Measurements from ENCODE around the gene FIGNL2.
"Not testable (repeated sequence)": the region's sequence is repeated elsewhere in the genome, so short reads cannot be mapped to it uniquely, and the experiment has no call there.

FIGNL2 gene, protein sequence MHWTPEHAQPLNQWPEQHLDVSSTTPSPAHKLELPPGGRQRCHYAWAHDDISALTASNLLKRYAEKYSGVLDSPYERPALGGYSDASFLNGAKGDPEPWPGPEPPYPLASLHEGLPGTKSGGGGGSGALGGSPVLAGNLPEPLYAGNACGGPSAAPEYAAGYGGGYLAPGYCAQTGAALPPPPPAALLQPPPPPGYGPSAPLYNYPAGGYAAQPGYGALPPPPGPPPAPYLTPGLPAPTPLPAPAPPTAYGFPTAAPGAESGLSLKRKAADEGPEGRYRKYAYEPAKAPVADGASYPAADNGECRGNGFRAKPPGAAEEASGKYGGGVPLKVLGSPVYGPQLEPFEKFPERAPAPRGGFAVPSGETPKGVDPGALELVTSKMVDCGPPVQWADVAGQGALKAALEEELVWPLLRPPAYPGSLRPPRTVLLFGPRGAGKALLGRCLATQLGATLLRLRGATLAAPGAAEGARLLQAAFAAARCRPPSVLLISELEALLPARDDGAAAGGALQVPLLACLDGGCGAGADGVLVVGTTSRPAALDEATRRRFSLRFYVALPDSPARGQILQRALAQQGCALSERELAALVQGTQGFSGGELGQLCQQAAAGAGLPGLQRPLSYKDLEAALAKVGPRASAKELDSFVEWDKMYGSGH

DNA sequence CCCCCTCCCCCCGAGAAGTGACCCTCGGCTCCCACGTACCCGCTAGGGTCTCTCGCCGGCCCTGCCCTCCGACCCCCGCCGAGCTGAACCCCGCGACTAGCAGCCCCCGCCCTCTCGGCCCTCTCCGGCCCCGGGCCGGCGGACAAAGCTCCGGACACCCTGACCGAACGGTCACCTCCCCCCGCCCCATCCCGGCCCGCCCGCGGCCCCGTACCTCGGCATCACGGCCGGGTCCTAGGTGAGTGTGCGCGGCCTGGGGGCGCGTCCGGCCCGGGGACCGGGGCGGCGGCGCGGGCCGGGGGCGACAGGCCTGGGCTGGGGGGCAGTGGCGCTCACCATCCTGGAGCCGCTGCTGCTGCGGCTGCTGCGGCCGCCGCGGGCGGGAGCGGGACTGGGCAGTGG lies at the start of gene FIGNL2:
Gene FIGNL2 (minus strand): TSS at position 393 of the 402 bp plus-strand sequence. CDS start 26,305 bp downstream, outside the sequence.
- no peak for DNase-seq

DNA sequence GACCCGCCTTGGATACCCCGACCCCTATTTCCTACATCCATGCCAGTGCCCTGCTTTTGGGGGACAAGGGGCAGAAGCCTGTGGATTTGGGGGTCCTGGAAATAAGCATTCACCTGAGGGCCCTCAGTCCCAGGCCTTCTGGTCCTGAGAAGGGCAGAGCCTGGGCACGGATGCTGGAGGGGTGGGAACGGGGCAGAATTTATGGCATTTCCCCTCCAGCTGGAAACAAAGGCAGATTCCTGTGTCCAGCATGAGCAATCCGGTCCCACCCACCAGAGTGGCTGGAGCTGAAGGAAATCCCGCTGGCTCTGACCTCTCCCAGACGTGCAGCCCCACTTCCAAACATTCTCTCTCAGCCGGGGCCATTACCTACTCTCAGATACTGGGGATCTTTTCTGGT lies 48.7 kb upstream of the FIGNL2 start:
- no peak for DNase-seq

DNA sequence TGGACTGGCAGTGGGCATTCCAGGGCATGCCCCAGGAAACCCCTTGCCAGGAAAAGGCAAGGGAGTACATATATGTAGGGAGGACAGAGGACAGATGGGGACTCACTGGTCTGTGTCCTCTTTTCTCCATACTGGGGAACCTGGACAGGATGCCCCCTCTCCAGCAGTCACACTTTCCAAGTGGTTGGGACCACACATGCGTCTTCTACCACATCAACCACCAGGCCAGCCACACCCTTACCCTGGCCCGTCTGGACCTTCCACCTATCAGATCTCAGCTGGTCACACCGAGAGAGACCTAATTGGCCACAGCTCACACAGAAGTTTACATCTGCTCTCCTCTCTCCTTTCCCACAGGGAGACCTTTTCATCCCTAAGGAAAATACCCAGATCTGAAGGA lies 47.7 kb upstream of the FIGNL2 start:
- no peak for DNase-seq

DNA sequence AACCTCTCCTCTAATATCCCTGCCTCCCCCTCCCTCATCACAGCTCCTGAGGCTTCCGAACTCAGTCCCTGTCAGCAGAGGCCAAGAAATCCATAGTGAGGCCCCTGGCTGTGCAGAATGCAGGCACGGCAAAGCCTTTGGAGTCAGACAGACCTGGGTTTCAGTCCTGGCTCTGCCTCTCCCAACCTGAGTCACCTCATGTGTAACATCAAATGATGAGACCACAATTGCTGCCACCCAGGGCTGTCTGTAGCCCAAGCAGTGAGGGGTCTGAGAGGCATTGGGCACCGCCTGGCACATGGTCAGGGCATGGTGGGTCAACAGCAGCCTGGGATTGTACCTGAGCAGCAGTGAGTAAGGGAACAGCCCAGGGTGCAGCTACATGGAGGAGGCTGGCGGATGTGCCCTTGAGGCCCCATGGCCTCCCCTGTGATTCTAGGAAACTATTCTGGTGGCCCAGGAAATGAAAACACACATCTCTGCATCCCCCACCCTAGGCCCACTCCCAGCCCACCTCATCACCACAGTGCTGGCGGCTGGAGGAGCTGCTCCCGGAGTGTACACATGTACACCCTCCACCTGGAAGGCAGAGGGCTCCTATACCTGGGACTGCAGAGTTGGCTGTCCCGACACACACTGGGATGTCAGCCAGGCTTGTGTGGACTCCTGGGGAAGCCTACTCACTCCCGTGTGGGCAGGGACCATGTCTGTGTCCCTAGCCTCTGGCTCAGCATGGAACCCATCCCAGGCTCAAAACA lies 47.0 kb upstream of the FIGNL2 start:
- no peak for DNase-seq

DNA sequence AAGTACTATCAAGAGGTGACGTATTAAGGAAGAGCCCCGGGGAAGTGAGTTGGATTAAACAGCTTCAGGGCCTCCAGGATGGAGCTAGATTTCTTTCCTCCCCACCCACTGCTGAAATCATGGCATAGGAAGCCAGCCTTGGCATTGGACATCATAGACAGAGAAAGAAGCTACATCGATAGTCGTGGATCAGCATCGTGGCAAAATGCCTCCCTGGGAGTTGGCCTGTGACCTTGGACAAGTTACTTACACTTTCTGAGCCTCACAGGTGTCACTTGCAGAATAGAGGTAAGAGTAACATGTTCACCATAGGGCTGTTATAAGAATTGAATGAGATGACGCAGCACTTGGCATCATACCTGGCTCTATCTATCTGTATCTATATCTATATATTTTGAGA lies 45.3 kb upstream of the FIGNL2 start:
- DNase-seq, result no peak

DNA sequence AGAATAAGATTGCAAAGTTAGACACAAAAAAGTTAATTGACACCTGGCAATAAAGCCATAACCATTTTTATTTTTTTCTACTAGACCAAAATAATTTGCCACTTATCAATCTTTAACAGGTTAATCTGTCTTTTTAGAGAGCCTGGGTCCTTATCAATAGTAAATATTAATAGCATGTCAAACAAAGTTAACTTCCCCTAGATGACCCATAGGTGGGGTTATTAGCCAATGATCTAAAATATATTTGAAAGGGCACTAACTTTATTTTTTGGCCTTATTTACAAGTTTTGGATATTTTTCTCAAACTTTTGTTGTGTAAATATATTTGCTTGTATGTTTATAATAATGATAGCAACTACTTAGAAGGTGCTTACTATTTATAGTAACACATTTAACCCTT lies 43.3 kb upstream of the FIGNL2 start:
- DNase-seq, result peak in 1 of 2 experiments; percentile 11

DNA sequence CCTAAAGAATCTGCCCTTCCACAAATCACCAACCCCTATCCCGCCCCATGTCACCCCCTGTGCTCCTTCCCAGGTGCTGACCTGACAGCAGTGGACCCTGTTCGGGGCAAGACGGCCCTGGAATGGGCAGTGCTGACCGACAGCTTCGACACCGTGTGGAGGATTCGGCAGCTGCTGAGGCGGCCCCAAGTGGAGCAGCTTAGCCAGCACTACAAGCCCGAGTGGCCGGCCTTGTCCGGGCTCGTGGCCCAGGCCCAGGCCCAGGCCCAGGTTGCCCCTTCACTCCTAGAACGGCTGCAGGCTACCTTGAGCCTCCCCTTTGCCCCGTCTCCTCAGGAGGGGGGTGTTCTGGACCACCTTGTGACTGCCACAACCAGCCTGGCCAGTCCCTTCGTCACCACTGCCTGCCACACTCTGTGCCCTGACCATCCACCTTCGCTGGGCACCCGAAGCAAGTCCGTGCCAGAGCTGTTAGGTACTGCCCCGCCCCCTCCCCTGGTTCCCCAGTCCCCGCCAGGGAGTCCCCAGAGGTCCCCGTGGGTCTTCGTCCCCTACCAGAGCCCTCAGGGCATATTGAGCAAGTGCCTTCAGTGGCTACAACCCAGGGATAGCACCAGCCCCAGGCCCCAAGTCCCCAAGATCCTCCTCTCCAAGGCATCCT lies 42.1 kb upstream of the FIGNL2 start:
- DNase-seq, result no peak

DNA sequence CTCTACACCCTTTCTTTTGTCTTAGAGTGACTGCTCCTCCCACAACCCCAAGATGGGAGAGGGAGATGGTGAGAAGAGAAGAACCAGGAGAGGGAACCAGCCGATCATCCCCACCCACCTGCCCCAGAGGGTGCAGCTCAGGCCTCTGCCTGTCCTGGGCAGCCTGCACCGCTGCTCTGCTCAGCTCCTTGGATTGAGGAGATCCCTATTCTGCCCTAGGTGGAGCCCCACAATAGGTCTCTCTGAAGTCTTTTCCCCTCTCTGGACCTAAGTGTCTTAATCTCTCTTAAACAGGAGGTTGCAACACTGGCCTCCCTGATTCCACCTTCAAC lies 41.6 kb upstream of the FIGNL2 start:
- no peak for DNase-seq

DNA sequence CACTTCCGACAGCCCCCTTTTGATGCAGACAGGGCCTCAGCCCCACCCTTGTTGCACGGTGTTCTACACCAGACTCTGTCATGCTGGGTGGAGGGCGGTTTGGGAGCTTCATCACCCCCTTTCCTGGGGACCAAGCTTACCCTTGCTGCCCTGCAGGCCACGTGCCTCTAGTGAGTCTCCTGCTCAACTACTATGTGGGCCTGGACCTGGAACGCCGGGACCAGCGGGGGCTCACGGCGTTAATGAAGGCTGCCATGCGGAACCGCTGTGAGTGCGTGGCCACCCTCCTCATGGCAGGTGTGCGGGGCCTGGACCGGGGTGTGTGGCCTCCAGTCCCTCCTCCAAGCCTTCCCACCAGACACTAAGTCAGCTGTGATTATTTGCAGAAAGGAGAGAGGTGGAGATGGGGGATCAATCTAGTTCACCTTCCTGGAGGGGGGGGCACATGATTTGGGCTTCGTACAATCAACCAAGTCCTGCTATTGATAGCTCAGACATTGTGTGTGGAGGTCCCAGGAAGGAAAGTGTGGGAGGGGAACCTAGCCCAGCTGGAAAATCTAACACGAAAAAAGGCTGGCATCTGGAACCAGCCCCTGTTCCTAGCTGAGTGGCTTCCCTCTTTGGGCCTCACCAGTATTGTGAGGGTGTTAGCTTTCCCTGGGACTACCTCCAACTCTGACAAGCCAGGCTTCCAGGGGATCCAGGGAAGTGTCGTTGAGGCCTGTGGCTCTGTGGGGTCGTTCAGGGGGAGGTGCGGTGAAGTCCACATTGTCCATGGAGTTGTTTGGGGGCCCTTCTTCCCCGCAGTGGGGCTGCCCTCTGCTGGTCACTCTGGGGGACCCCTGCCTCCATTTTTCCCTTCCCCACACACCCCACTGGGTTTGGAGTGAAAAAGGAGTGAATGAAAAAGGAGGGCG lies 41.0 kb upstream of the FIGNL2 start:
- DNase-seq, result no peak

DNA sequence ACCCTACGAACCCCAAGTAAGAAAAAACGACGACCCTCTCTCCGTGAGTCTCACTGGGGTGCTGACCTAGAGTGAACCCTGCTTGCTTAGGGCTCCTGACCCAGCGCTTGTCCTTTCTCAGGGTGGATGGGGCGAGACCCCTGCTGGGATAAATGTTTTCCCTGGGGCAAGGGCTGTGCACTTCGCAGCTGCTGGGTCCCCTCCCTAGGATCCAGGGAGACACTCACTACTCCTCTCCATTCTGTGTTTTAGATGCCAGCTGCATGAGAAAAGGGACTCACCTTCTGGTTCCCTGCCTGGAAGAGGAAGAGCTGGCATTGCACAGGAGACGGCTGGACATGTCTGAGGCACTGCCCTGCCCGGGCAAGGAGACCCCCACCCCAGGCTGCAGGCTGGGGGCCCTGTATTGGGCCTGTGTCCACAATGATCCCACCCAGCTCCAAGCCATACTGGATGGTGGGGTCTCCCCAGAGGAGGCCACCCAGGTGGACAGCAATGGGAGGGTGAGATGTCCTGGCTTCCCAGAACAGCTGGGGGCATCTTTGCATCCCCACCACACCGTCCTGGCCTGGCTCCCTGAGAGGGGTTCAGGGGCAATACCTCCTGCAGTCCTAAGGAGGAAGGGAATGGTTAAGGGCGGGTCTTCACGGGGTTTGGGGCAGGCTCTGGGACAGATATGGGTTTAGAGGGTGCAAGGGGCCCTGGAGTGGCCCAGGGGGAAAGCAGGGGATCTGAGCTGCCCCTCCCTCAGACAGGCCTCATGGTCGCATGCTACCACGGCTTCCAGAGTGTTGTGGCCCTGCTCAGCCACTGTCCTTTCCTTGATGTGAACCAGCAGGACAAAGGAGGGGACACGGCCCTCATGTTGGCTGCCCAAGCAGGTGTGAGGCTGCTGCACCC lies 40.0 kb upstream of the FIGNL2 start:
- DNase-seq, result no peak

DNA sequence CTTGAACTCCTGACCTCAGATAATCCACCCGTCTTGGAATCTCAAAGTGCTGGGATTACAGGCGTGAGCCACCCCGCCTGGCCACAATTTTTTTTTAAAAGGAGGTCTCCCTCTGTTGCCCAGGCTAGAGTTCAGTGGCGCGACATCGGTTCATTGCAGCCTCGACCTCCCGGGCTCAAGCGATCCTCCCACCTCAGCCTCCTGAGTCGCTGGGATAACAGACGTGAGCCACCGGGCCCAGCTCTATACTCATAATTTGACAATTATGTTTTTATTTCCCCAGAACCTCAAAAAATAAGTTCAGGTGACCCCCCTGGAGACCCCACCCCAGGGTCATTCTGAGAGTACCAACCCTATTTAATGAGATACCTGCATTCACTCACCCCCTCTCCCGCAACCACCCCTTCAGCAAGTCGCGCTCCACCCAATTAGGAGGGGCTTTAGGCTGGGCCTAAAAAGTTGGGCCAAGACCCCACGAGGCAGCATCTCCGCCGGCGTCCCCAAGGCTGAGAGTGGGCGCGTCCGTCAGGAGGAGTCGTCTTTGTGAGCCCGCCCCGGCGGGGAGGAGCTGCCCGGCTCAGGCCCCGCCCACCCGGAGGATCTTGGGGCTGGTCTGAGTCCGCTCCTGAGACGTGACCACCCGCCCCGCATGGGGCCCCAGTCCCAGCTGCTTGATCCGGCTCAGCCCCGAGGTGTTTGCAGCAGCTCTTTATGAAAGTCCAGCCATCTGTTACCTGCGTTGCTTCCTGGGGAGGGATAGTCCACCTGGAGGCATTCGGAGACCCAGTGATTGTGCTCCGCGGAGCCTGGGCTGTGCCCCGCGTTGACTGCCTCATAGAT lies 39.2 kb upstream of the FIGNL2 start, which contains the start of gene ANKRD33:
Gene ANKRD33 (plus strand): TSS at position 628 of the 840 bp plus-strand sequence. CDS start 84 bp downstream, at position 712.
- no peak for DNase-seq

DNA sequence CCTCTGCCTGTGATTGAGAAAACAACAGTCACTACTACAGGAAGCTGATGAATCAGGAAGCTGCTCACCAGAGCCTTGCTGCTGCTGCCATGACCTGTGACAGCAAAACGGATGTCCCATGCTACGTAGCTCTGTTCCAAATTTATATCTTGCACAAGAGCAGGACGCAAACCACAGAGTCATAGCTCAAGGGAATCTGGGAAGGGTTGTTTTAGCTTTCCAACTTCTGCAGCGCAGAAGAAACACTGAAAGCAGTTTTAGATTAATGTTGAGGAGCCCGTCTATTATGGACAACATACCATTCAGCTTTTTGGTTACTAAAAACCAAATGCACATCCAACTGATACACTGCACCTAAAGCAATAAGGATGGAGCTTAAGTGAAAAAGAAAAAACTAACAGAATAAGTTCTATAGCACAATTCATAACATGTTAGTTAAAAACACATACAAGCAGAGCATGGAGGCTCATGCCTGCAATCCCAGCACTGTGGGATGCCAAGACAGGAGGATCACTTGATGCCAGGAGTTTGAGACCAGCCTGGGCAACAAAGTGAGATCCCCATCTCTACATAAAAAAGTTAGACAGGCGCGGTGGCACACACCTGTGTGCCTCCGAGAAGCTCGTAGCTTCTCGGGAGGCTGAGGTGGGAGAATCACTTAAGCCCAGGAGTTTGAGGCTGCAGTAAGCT lies 37.6 kb upstream of the FIGNL2 start:
- DNase-seq, result no peak

DNA sequence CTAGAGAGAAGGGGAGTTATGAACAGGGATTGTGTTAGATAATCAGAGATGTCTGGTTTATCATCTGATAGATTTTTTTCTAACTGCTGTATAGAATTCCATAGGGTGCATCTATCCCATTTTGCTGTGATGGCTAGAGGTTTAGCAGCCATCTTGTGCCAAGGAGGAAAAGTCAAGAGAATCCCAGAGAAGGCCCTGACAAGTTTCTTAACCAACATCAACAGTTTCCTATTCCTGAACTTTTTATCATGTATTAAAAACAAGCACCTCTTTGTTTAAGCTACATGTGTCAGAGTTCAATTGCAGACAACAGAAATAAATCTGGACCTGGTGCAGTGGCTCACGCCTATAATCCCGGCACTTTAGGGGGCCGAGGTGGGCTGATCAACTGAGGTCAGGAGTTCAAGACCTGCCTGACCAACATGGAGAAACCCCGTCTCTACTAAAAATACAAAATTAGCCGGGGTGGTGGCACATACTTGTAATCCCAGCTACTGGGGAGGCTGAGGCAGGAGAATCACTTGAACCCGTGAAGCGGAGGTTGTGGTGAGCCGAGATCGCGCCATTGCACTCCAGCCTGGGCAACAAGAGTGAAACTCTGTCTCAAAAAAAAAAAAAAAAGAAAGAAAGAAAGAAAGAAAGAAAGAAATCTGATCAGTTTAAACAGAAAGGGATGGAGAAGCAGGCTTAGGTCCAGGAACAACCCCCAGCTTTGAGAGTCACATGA lies 36.9 kb upstream of the FIGNL2 start:
- DNase-seq, result not testable (repeated sequence)

DNA sequence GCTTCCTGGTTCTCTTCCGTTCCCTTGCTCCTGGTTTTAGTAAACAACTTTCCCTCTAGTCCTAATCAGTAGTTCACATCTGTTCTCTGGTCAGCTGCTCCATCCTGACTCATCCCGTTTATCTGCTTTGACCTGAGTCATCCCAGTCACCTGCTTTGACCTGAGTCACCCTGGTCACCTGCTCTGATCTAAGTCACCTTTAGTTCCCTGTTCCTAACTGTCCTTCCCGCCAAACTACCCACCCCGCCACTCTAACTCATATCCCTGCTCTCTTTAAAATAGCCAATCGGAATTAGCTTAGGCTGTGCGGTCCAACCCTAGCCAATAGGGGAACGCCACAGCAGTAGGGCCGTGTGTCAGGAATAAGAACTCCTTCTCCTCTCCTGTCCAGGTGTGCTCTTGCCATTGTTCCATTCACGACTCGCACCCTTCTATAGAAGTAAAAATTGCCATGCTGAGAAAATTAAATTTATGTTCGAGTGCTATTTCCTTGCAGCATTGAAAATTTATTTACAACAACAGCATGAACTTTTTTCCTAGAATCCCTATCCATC lies 36.2 kb upstream of the FIGNL2 start:
- DNase-seq, result no peak

DNA sequence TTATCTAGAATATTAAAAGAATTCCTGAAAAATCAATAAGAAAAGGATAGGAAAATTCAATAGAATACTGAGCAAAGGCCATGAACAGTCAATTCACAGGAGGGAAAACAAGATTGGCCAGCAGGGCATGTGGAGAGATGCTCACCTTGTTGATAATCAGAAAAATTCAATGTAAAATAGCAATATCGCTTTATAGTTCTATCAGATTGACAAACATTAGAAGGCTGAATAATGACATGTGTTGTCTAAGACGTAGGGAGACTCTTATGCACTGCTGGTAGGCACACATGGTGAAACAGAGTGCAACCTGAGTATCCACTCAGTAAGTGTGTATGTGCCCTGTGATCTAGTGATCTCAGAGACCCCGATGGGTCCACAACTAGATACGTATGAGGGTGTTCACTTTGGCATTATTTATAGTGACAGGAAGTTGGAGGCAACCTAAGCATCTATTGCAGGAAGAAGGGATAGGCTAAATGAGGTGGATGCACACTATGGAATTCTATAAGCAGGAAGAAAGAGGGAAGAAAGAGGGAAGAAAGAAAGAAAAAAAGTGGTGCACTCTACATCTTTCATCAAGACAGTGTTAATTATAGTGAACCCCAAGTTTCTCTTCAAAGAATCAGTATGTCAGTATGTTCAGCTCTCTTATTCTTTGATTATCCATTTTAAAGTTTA lies 35.6 kb upstream of the FIGNL2 start:
- DNase-seq, result no peak

DNA sequence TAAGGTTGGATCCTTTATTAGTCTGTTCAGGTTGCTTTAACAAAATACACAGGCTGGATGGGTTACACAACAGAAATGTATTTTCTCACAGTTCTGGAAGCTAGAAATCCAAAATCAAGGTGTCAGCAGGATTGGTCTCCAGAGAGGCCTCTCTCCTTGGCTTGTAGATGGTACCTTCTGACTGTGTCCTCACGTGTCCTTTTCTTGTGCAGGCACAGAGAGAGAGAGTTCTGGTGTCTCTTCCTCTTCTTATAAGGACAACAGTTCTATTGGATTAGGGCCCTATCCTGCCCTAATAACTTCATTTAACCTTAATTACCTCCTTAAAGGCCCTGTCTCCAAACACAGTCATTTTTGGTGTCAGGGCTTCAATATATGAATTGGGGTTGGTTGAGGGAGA lies 34.8 kb upstream of the FIGNL2 start:
- no peak for DNase-seq

DNA sequence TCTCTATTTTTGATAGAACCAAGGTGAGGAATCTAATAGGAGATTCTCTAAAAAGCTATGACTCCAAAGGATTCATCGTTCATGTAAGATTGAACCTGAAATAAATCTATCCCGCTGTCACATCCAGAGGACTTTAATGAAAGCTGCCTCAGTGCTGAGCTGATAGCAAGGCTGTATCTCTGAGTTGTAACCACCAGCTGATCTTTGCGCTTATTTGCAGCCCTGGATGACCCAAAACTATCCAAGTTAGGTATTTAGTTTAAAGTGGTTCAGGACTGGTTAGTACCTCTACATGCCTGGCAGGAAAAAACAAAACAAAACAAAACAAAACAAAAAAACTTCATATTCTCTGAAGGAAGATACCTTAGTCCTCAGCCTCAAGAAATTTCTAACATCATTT lies 30.6 kb upstream of the FIGNL2 start:
- DNase-seq, result no peak

DNA sequence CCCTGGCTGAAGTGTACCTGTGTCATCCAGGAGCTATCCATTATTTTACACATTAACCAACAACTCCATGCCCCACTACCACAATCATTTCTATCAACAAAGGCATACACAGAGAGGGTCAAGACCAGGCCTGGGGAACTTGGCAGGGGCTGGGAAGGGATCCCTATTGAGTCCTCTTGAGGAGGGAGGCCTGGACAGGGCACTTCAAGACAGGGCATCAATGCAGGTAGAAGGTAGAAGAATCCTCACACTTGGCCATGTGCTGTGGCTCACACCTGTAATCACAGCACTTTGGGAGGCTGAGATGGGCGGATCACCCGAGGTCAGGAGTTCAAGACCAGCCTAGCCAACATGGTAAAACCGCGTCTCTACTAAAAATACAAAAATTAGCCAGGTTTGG lies 26.0 kb upstream of the FIGNL2 start:
- no peak for DNase-seq

Measured in NCI-H446 (cell line).